NCI-H345 treated with DMSO at 0.1 percent for 48 hours (cell line): Measurements from ENCODE around the gene C8G.

Source experiments
- DNase-seq: peaks from one replicate; lab custom pipeline; 2025; ENCODE audit not compliant: unreplicated experiment; lab: John Stamatoyannopoulos, UW

C8G gene

GRCh38 chr9:136920069-136920468, 25.0 kb upstream of the C8G start:
- no peak for DNase-seq

GRCh38 chr9:136920734-136921231, 24.3 kb upstream of the C8G start:
- no peak for DNase-seq

DNA sequence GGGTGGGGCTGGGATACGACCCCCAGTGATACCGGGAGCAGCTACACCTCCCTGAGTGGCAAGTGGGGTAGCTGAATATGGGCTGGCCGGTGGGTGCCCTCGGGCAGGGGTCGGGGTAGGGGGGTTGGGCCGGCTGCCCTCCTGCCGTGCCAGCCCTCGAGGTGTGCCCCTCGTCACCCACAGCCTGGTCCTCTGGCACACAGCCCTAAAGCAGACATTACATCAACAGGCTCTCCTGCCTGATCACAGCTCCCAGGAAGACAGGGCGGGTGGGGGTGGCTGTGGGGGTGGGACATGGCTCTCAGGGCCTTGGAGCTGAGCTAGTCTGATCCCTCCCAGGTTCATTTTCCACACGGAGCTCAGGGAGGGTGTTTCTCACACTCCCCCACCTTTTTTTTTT, 23.7 kb upstream of the C8G start:
- no peak for DNase-seq

DNA sequence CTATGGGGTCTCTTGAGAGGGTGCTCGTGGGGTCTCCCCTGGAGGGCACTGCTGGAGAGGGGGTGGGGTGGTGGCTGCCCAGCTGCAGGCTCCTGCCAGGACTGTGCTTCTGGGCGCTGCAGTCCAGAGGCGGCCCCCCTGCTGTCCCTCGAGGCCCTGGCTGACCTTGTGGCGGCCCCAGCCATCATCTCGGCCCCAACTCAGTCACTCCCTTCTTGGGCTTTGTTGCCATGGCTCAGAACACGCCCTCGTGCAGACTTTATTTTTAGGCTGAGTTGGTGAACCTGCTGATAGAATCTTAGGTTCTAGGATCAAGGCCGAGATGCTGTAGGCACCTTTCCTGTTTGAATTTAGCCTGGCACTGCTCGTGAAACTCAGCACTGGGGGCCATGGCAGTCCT, 23.3 kb upstream of the C8G start:
- no peak for DNase-seq

DNA sequence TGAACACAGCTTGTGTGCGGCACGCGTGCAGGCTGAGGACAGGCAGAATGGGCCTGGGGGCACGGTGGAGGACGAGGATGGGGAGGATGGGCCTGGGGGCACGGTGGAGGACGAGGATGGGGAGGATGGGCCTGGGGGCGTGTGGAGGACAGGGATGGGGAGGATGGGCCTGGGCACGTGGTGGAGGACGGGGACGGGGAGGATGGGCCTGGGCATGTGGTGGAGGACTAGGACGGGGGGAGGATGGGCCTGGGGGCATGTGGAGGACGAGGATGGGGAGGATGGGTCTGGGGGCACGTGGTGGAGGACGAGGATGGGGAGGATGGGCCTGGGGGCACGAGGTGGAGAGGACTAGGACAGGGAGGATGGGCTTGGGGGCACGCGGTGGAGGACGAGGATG, 22.5 kb upstream of the C8G start:
- DNase-seq = no peak

- DNase-seq = no peak
Observed at GRCh38 chr9:136923881-136924280, 21.2 kb upstream of the C8G start.

DNA sequence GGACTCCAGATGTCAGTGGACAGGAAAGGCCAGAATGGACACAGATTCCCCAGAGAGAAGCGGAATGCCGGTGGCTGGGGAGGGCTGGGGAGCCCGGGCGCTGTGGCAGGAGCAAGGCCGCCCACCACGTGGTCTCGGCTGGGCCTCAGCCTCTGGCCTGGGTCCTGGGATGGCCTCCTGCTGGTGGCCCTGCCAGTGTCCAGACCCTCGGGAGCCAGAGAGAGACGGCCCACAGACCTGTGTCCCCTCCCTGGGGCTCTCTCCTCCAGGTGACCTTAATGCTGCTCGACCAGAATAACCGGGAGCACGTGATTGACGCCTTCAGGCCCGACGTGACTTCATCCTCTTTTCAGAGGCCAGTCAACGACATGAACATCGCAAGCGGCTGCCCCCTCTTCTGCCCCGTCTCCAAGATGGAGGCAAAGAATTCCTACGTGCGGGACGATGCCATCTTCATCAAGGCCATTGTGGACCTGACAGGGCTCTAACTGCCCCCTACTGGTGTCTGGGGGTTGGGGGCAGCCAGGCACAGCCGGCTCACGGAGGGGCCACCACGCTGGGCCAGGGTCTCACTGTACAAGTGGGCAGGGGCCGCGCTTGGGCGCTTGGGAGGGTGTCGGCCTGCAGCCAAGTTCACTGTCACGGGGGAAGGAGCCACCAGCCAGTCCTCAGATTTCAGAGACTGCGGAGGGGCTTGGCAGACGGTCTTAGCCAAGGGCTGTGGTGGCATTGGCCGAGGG, 19.5 kb upstream of the C8G start:
- no peak for DNase-seq

GRCh38 chr9:136926154-136926704, 18.8 kb upstream of the C8G start:
- DNase-seq = no peak

GRCh38 chr9:136926749-136927148, 18.3 kb upstream of the C8G start:
- no peak for DNase-seq

DNA sequence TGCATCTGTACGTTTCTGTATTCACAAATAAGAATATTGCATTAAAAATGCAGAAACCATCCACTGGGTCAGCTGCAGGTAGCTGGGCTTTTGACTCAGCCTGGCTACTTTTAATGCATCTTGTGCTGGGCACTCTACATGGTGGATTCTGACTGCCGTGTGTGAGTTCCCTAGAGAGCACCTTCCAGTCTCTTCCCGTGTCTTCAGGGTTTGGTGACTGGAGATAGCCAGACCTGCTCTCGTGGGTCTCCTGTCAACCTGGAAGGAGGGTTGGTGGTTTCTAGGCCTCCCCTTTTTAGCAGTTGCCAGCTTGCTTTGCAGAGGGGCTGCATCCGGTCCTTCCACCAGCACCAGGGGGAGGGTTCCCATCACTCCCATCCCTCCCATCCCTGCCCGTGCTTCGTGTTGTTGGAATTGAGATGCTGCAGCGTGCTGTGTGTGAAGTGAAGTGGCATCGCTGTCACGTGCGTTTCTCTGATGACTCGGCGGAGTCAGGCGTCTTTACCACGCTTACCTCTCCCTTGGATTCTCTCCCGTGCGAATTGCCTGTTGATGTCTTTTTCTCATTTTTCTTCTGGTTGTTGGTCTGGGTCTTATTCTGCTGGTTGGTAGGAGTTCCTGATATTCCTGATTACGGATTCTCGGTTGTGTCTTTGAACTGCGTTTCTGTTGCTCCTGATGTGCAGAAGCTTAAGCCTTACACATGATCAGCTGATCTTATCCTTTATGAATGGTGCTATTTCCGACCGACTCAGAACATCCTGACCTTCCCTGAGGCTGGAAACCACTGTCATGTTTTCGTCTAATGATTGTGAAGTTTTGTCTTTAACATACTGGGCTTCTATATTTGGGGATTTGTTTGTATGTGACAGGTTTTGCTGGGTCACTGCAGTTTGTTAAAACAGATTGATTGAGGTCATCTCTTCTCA, 17.4 kb upstream of the C8G start:
- no peak for DNase-seq

- DNase-seq = no peak
Observed at GRCh38 chr9:136928591-136928990, 16.5 kb upstream of the C8G start.

DNA sequence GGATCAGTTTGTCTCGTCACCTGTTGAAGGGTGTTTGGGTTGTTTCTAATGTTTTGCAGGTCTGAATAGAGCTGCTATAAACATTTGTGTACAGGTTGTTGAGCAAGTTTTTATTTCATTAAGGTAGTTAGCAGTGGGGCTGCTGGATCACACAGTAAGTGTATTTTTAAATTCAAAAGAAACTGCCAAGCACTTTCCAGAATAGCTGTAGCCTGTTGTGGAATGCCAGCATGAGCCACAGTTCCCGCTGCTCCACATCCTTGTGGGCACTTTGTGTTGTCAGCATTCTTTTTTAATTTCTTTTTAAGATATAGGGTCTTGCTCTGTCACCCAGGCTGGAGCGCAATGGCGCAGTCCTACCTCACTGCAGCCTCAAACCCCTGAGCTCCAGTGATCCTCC, 15.0 kb upstream of the C8G start:
- no peak for DNase-seq

- no peak for DNase-seq
Observed at GRCh38 chr9:136931611-136932130, 13.4 kb upstream of the C8G start.

- DNase-seq = no peak
Observed at GRCh38 chr9:136934277-136934676, 10.8 kb upstream of the C8G start.

GRCh38 chr9:136935651-136936050, 9.4 kb upstream of the C8G start:
- no peak for DNase-seq

GRCh38 chr9:136936645-136937170, 8.3 kb upstream of the C8G start:
- no peak for DNase-seq

GRCh38 chr9:136937186-136938001, 7.6 kb upstream of the C8G start:
- DNase-seq = no peak

GRCh38 chr9:136939431-136939995, 5.5 kb upstream of the C8G start:
- no peak for DNase-seq

GRCh38 chr9:136939996-136940525, 5.0 kb upstream of the C8G start:
- DNase-seq = no peak
